PFSK-1 (cell line): Measurements from ENCODE around the gene GABRP.

ENCODE experiments used
- POLR2AphosphoS5 ChIP-seq: IDR thresholded peaks from 2 replicates; pipeline ENCODE4 v1.6.1; 2012; ENCODE audit warnings: low read depth, mild to moderate bottlenecking, control low read depth, low read length, moderate library complexity
- SIN3A ChIP-seq: IDR thresholded peaks from 2 replicates; pipeline ENCODE4 v1.6.1; 2012; ENCODE audit warnings: mild to moderate bottlenecking, low read length, moderate library complexity, borderline replicate concordance; ENCODE audit not compliant: insufficient read depth
- TAF1 ChIP-seq: IDR thresholded peaks from 2 replicates; pipeline ENCODE4 v1.6.1; 2012; ENCODE audit warnings: low read length, control low read depth, borderline replicate concordance; ENCODE audit not compliant: insufficient read depth
- TF ChIP-seq, protein P1 (sequence below), 2 experiments: IDR thresholded peaks; 2 replicates each; pipeline versions ENCODE4 v1.6.1 to v1.8.0; 2011 to 2012; ENCODE audit warnings: low read depth in 2 of 2, low read length in 2 of 2, control low read depth in 1 of 2, inconsistent platforms in 1 of 2, mild to moderate bottlenecking in 1 of 2, moderate library complexity in 1 of 2; ENCODE audit not compliant: insufficient read depth in 1 of 2

DNA sequence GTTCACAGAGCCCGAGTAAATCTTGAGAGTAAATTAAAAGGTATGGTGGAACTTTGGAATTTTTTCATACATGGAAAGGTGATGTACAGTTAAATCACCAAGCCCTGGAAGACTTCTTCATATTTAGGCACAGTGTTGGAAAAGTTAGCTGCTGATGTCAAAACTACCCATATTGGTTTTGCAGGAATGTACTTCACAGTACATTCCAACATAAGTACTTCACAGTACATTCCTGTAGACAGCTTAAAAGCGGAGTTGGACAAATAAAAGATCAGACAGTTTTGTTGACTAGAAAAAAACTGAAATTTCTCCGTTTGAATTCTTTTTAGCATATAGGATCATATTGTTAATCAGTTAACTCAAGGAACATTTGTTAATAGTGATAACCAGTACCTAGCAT lies 80.1 kb downstream of the GABRP start:
- no peak for TF ChIP-seq POLR2AphosphoS5
- no peak for TF ChIP-seq TAF1
- TF ChIP-seq SIN3A, result no peak
- TF ChIP-seq, protein P1, sequence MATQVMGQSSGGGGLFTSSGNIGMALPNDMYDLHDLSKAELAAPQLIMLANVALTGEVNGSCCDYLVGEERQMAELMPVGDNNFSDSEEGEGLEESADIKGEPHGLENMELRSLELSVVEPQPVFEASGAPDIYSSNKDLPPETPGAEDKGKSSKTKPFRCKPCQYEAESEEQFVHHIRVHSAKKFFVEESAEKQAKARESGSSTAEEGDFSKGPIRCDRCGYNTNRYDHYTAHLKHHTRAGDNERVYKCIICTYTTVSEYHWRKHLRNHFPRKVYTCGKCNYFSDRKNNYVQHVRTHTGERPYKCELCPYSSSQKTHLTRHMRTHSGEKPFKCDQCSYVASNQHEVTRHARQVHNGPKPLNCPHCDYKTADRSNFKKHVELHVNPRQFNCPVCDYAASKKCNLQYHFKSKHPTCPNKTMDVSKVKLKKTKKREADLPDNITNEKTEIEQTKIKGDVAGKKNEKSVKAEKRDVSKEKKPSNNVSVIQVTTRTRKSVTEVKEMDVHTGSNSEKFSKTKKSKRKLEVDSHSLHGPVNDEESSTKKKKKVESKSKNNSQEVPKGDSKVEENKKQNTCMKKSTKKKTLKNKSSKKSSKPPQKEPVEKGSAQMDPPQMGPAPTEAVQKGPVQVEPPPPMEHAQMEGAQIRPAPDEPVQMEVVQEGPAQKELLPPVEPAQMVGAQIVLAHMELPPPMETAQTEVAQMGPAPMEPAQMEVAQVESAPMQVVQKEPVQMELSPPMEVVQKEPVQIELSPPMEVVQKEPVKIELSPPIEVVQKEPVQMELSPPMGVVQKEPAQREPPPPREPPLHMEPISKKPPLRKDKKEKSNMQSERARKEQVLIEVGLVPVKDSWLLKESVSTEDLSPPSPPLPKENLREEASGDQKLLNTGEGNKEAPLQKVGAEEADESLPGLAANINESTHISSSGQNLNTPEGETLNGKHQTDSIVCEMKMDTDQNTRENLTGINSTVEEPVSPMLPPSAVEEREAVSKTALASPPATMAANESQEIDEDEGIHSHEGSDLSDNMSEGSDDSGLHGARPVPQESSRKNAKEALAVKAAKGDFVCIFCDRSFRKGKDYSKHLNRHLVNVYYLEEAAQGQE (IDR thresholded peaks at IDR 0.05; ENCODE audit: insufficient read depth in 1 of 2, low read depth in 2 of 2, low read length in 2 of 2), result no peak
